ENCODE measurements around the gene ROR1. TPM values are rescaled to one million over a fixed set of nuclear protein-coding genes. Genes with fewer than 3 reads are reported as not detected.

The ROR1 gene
- polyA plus RNA-seq, 3 donors from 2014 or later = 1.1 to 3.3 (median 1.2) TPM

DNA sequence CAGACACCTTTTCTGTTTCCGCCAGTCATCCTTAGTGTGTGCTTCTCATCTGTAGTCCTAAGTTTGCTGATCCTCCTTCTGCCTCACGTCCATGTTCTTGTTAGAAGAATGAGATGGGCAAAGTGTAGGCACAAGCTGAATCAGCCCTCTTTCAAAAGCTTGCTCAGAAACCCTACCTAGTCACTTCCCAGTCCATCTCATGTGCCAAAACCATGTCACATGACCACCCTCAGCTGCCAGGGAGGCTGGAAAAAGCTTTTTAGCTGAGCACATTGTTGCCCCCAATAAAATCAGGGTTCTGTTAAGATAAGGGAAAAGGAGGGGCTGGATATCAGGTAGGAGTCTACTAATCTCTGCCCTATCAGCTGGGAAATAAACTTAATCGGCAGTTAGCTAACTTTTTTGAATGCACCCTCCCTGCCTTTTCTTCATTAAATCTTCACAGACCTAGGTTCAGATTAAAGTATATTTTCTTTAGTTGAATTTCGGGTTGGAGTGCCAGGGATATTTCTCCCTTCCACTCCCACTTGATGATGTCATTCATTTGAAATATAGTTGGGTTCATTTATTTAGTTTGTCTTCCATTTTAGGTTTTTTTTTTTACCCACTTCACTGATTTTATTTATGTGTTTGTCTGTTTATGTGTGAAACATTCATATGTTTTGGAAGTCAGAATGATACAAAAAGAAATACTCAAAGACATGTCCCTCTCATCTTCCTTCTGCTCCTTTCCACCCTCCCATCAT lies 129.2 kb downstream of the ROR1 start:
- Mint-ChIP-seq H3K27me3 (ENCODE audit: low read depth in 3 of 3) (peaks cover 6 to 9% (median 8%) of the 10 kb centered on the region in 3 donors), H3K36me3 (no peaks in the 10 kb centered on the region), H3K27ac (no peak overlapping the region), H3K4me1 (no peaks in the 10 kb centered on the region), H3K4me3 (no peak overlapping the region), H3K9me3 (peaks cover 0 to under 1% (median 0%) of the 10 kb centered on the region in 6 donors)
- DNase-seq = no peak

DNA sequence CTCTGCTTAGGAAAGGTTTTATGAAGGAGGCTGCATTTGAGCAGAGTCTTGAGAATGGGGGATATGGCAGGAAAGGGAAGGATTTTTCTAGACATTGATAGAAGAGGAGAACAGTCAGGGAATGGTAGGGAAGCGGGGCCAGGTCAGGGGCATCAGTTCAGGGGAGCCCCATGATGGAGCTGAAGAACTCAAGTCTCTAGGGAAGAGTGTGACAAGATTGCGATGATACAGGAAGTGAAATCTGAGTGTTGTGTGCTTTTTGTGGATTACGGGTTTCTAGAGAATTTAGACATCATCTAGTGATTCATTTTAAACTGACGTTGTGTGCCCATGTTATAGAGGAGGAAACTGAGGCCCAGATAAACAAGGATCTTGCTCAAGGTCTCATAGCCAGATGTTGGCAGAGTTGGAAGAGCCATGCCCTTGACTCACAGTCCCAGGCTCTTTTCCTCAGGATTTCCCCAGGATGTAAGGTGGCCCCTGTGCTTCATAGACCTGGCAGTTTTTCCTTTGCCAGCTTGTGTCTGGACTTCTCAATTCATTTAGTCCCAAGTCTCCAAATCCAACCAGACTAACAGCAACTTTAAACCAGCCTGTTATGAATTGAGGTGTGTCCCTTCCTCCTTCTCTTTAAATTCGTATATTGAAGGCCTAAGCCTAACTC lies 130.3 kb downstream of the ROR1 start:
- H3K27ac Mint-ChIP-seq = no peak overlapping the region
- DNase-seq = no peak
- peaks cover 2 to 5% (median 3%) of the 10 kb centered on the region in 3 donors for H3K27me3 Mint-ChIP-seq (ENCODE audit: low read depth in 3 of 3)
- no peak overlapping the region for H3K4me3 Mint-ChIP-seq
- no peaks in the 10 kb centered on the region for H3K4me1 Mint-ChIP-seq
- no peaks in the 10 kb centered on the region for H3K9me3 Mint-ChIP-seq
- H3K36me3 Mint-ChIP-seq = no peaks in the 10 kb centered on the region

DNA sequence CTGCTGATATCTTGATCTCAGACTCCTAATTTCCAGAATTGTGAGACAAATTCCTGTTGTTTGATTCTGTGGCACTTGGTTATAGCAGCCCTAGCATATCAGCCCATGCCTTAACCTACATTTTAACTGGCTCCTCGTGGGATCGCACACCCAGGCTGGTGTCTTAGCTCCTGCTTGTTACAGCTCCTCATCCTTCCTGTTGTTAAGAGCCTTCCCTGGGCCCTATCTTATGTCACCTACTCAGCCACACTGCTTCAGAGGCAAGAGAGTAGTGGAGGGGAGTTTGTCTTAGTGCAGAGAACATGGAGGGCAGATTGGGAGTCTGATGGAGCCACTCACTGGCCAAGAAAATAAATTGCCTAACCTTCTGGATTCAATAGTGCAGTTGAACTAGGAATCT lies 131.0 kb downstream of the ROR1 start:
- H3K27me3 Mint-ChIP-seq (ENCODE audit: low read depth in 3 of 3) = peaks cover 0 to 2% (median 2%) of the 10 kb centered on the region in 3 donors
- no peak overlapping the region for H3K4me3 Mint-ChIP-seq
- no peaks in the 10 kb centered on the region for H3K36me3 Mint-ChIP-seq
- no peak for DNase-seq
- no peaks in the 10 kb centered on the region for H3K4me1 Mint-ChIP-seq
- H3K27ac Mint-ChIP-seq = no peak overlapping the region
- H3K9me3 Mint-ChIP-seq = no peaks in the 10 kb centered on the region

DNA sequence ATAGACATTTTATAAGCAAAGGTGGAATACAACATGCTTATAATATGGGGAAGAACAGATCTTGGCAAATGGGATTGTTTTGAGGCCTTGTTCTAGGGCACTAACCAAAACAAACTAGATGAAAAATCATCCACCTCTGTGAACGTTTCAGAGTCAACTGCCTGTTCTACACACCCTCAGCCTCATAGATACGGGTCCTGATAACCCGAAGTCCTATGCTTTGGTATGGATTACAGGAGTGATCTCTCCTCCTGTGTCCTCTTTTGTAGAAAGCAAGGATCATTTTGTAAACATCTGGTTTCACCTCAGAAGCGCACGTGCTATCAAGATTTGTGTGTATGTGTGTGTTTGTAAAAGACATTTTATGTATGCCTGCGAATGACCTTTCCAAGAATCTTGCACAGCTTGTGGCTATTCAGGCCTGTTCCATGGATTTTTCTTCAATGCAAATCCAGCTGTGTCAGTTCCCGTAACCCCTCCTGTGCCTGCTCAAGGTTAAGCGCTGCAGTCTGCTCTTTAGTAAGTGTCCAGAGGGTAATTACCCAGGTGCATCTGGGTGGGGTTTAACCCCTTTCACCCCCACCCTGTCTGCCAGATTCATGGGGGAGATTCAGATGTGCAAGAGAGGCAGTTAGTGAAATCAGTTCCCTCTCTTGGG lies 132.4 kb downstream of the ROR1 start:
- peaks cover 0 to 2% (median 0%) of the 10 kb centered on the region in 6 donors for H3K9me3 Mint-ChIP-seq
- no peak for DNase-seq
- no peaks in the 10 kb centered on the region for H3K36me3 Mint-ChIP-seq
- H3K4me1 Mint-ChIP-seq = no peaks in the 10 kb centered on the region
- no peak overlapping the region for H3K27ac Mint-ChIP-seq
- H3K27me3 Mint-ChIP-seq (ENCODE audit: low read depth in 3 of 3) = peaks cover 0 to 4% (median 2%) of the 10 kb centered on the region in 3 donors
- H3K4me3 Mint-ChIP-seq = no peak overlapping the region

DNA sequence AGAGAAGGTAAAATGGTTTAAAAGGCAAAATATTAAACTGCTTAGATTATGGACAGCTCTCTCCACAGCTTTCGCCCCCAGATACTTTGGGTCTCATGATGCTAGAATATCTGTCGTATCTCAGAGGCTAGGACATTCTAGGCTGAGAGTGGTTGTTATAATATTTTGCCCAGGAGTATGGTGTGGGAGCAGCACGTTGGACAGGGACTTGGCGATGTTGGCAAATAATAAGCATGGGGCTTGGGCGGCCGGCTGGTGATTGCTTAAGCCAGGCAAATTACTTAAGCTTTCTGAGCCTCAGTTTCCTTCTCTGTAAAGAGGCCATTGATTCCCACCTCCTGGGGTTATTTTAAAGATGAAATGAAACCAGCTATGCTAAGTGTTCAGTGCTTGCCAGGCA lies 133.2 kb downstream of the ROR1 start:
- Mint-ChIP-seq H3K36me3 (no peaks in the 10 kb centered on the region), H3K9me3 (peaks cover 0 to 2% (median 0%) of the 10 kb centered on the region in 6 donors), H3K27ac (no peak overlapping the region), H3K4me1 (no peaks in the 10 kb centered on the region), H3K4me3 (no peak overlapping the region), H3K27me3 (ENCODE audit: low read depth in 3 of 3) (peaks cover 0 to 4% (median 2%) of the 10 kb centered on the region in 3 donors)
- no peak for DNase-seq

DNA sequence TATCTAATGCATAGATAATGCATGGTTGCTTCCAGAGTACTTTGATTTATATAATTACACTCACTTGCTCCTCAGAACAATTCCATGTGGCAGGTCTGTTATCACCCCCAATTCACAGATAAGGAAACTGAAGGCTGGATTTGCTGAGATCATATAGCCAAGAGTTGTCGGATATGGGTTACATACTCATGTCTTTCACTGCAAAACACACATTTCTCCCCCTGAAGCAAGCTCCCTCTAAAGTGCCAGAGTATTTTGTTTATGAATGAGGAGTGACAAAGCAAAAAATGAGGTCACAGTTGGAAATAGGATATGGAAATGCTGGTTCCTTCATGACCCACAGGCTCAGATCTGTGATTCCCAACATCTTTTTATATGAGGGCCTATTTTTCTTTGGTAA lies 134.2 kb downstream of the ROR1 start:
- H3K4me1 Mint-ChIP-seq = no peaks in the 10 kb centered on the region
- DNase-seq = no peak
- no peaks in the 10 kb centered on the region for H3K36me3 Mint-ChIP-seq
- H3K4me3 Mint-ChIP-seq = no peak overlapping the region
- H3K27me3 Mint-ChIP-seq (ENCODE audit: low read depth in 3 of 3) = peaks cover 0 to 4% (median 2%) of the 10 kb centered on the region in 3 donors
- peaks cover 0 to 2% (median 0%) of the 10 kb centered on the region in 6 donors for H3K9me3 Mint-ChIP-seq
- H3K27ac Mint-ChIP-seq = no peak overlapping the region

DNA sequence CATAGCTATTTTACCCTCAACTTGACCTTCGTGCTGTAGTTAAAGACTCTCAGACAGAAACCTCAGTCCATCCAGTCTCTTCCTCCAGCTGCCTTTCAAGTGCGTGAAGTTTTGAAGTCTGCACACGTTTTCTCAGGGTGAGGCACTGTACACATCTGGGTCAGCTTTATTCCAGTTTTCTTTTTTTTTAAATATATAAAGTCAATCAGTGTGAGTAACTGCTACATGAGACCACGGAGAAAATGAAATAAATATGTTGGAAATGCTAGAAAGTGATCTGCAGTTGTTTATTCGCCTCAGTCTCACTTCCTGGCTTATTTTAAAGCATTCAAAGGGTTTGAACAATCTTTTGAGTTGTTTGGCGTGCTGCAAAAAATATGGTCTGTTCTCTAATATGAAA lies 135.7 kb downstream of the ROR1 start:
- Mint-ChIP-seq H3K27me3 (ENCODE audit: low read depth in 3 of 3) (peaks cover 0 to 7% (median under 1%) of the 10 kb centered on the region in 3 donors), H3K9me3 (peaks cover 0 to 2% (median 0%) of the 10 kb centered on the region in 6 donors), H3K36me3 (no peaks in the 10 kb centered on the region)

DNA sequence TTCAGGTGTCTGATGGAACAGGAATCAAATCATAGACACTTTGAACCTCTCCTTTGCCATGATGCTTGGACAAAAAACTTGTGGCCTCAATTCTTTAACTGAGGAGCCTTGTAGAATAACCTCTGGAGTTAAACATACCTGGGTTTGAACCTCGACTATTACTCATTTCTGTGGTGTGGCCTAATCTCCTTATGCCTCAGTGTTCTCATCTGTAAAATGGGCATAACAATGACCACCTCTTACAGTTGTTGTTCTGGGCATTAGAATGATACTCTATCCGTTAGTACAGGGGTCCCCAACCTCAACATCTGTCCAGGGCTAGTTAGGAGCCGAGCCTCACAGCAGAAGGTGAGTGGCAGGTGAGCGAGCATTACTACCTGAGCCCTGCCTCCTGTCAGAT lies 137.2 kb downstream of the ROR1 start:
- no peak overlapping the region for H3K27ac Mint-ChIP-seq
- no peak overlapping the region for H3K4me3 Mint-ChIP-seq
- peaks cover 0 to 2% (median 0%) of the 10 kb centered on the region in 6 donors for H3K9me3 Mint-ChIP-seq
- H3K4me1 Mint-ChIP-seq = no peaks in the 10 kb centered on the region
- H3K36me3 Mint-ChIP-seq = no peaks in the 10 kb centered on the region
- peaks cover 0 to 7% (median 2%) of the 10 kb centered on the region in 3 donors for H3K27me3 Mint-ChIP-seq (ENCODE audit: low read depth in 3 of 3)
- no peak for DNase-seq

More for the DNA sequence above, 135.7 kb downstream of the ROR1 start:
- DNase-seq = no peak
- H3K27ac Mint-ChIP-seq = no peak overlapping the region
- H3K4me1 Mint-ChIP-seq = no peaks in the 10 kb centered on the region
- H3K4me3 Mint-ChIP-seq = no peak overlapping the region

DNA sequence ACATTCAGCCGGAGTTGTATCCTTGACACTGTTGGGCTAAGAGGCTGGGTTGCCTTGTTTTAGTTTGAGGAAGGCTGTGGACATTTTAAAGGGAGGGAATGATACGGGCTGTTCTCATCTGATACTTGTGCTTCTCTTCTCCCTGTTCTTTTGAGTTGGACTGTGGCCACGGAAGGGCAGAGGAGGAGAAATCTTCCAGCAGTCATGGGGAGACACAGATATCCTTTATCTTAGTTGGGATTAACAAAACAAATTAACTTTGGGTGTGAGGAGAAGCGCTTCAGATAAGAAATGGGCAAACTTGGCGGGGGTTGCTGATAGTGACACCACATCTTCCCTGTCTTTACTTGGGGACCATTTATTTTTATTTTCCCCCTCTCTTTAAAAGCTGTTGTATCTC lies 138.8 kb downstream of the ROR1 start:
- Mint-ChIP-seq H3K27me3 (ENCODE audit: low read depth in 3 of 3) (peaks cover 0 to 7% (median 2%) of the 10 kb centered on the region in 3 donors), H3K9me3 (peaks cover 0 to 2% (median 0%) of the 10 kb centered on the region in 6 donors), H3K27ac (no peak overlapping the region), H3K4me1 (no peaks in the 10 kb centered on the region), H3K4me3 (no peak overlapping the region), H3K36me3 (no peaks in the 10 kb centered on the region)
- DNase-seq = no peak

DNA sequence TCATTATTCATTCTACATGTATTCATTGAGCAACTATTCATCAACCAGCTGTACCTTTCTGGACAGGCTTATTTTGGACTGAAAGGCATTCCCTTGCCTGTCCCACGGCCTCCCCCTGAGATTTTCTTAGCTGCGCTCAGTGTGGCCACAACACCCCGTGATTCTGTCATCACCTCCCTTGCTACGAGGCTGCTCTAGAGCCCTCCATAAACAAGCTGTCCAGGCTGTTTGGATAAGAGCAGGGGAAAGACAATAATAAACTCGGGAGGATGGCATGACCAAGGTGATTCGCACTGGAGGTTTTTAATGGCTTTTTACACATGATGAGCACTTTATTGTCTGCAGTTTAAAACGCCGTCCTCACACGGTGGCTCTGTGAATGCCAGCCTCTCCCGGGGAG lies 139.7 kb downstream of the ROR1 start:
- no peak overlapping the region for H3K27ac Mint-ChIP-seq
- no peak for DNase-seq
- H3K36me3 Mint-ChIP-seq = no peaks in the 10 kb centered on the region
- peaks cover 0 to 11% (median 2%) of the 10 kb centered on the region in 3 donors for H3K27me3 Mint-ChIP-seq (ENCODE audit: low read depth in 3 of 3)
- no peaks in the 10 kb centered on the region for H3K4me1 Mint-ChIP-seq
- peaks cover 0 to 2% (median 0%) of the 10 kb centered on the region in 6 donors for H3K9me3 Mint-ChIP-seq
- H3K4me3 Mint-ChIP-seq = no peak overlapping the region

DNA sequence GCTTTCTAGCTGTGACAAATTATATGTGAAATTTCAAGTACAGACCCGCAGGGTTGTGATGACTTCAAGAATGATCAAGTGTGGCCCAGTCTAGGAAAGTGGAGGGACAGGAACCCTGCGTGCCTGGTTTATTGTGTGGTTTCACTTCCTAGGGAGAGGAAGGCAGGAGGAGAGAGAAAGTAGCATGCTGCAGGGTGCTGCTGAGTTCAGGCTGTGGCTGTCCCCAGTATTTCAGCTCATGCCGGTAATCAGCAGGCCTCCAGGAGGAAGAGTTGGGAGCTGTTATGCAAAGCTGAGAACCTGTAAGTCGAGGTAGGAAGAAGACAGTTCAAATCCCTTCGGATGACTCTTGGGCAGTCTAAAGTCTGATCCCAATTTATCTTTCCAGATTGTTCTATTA lies 140.4 kb downstream of the ROR1 start:
- no peaks in the 10 kb centered on the region for H3K4me1 Mint-ChIP-seq
- H3K9me3 Mint-ChIP-seq = peaks cover 0 to 2% (median 0%) of the 10 kb centered on the region in 6 donors
- no peak overlapping the region for H3K4me3 Mint-ChIP-seq
- H3K27me3 Mint-ChIP-seq (ENCODE audit: low read depth in 3 of 3) = peaks cover 0 to 9% (median 2%) of the 10 kb centered on the region in 3 donors
- no peak for DNase-seq
- no peak overlapping the region for H3K27ac Mint-ChIP-seq
- no peaks in the 10 kb centered on the region for H3K36me3 Mint-ChIP-seq

DNA sequence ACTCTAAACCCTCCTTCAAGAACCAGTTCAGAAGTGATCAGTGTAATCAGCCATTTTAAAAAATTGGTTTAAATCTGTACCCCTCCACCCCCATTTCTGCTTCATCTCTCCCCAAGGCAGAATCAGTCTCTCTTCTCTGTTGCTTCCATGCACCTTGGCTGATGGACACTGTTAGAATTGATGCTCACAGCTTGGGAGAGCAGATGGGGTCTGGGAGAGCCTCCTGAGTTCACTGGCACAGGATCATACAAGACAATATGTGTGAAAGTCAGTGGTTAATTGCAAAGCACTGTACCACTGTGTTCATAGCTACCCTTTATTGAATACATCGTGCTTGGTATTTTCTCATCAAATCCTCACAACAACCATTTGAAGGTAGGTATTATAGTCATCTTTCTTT lies 140.9 kb downstream of the ROR1 start:
- Mint-ChIP-seq H3K9me3 (peaks cover 0 to 2% (median 0%) of the 10 kb centered on the region in 6 donors), H3K4me1 (no peaks in the 10 kb centered on the region), H3K27me3 (ENCODE audit: low read depth in 3 of 3) (peaks cover 0 to 9% (median 2%) of the 10 kb centered on the region in 3 donors), H3K4me3 (no peak overlapping the region), H3K36me3 (no peaks in the 10 kb centered on the region), H3K27ac (no peak overlapping the region)
- no peak for DNase-seq

DNA sequence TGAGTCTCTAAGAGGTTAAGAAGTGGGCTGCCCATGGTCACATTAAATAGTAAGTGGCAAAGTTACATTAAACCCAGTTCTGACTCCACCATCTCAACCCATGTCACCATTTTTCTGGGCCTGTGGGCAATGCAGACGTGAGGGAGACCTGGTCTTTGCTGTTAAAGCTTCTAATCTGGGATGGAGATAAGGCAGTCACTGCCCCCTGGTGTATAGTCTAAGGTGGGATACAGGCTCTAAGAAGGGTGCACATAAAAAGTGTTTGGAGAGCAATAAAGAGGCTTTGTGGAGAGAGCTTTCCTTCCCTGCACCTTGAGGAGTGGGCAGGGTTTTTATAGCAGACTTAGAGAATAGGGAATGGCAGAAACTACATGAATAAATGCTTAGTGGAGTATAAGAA lies 141.3 kb downstream of the ROR1 start:
- Mint-ChIP-seq H3K27me3 (ENCODE audit: low read depth in 3 of 3) (peaks cover 0 to 9% (median 2%) of the 10 kb centered on the region in 3 donors), H3K9me3 (peaks cover 0 to 2% (median 0%) of the 10 kb centered on the region in 6 donors), H3K4me1 (no peaks in the 10 kb centered on the region), H3K36me3 (no peaks in the 10 kb centered on the region), H3K27ac (no peak overlapping the region), H3K4me3 (no peak overlapping the region)
- DNase-seq = peak; percentile 13 to 26 (median 21)
